Activated CD4-positive, alpha-beta T cell treated with anti-CD3 and anti-CD28 coated beads, Interleukin-2, amount 10 ng/mL, durations not matched to agents 7 days and 5 days (primary cell): Measurements from ENCODE around the gene OLFML2B. TPM values are rescaled to one million over a fixed set of nuclear protein-coding genes. Genes with fewer than 3 reads are reported as not detected.
A peak's percentile ranks its signal among the peaks of the same experiment; 100 is the strongest.

Source experiments
- CTCF ChIA-PET: fragments of 350-600 bp; sonication (Branson Sonifier 250); formaldehyde crosslinking; loops from one replicate; lab custom pipeline; 2021; ENCODE audit warnings: antibody characterized with exemption; lab: Charles Lee
- POLR2A ChIA-PET: fragments of 350-600 bp; sonication (Branson Sonifier 250); formaldehyde crosslinking; loops from one replicate; lab custom pipeline; 2021; ENCODE audit warnings: antibody characterized with exemption; lab: Charles Lee
- DNase-seq: peaks from one replicate; pipeline ENCODE4 v3.0.0-alpha.2; 2020
- H3K27ac Mint-ChIP-seq: one replicate; pipeline ENCODE4 v1.8.0; 2021; ENCODE audit warnings: mild to moderate bottlenecking, moderate library complexity, mixed read lengths
- H3K27me3 Mint-ChIP-seq: one replicate; pipeline ENCODE4 v1.8.0; 2021; ENCODE audit warnings: mixed read lengths
- H3K36me3 Mint-ChIP-seq: one replicate; pipeline ENCODE4 v1.8.0; 2021; ENCODE audit warnings: low read depth, mixed read lengths
- H3K4me1 Mint-ChIP-seq: one replicate; pipeline ENCODE4 v1.8.0; 2021; ENCODE audit warnings: mixed read lengths
- H3K4me3 Mint-ChIP-seq: one replicate; pipeline ENCODE4 v1.8.0; 2021; ENCODE audit warnings: mild to moderate bottlenecking, moderate library complexity, mixed read lengths
- H3K9me3 Mint-ChIP-seq: one replicate; pipeline ENCODE4 v1.8.0; 2021; ENCODE audit warnings: mixed read lengths
- total RNA-seq, 2 experiments: library from RNA; stranded (reverse); gene quantifications; one replicate each; pipeline ENCODE4 v1.2.3, GENCODE V29; 2021

Gene OLFML2B
- total RNA-seq, 2 experiments from 2014 or later: not detected

GRCh38 chr1:161956930-161957329, 66.7 kb downstream of the OLFML2B start:
- ChIA-PET POLR2A (no interaction called here), CTCF (interaction anchor here (2.1 kb wide), 1 partner anchor 13 kb away, joined by 4 read pairs; no protein-coding TSS in a partner anchor)
- Mint-ChIP-seq H3K27ac (no peak overlapping the region), H3K4me3 (no peak overlapping the region), H3K27me3 (no peaks in the 10 kb centered on the region), H3K4me1 (peaks cover 34% of the 10 kb centered on the region), H3K9me3 (peaks cover 3% of the 10 kb centered on the region), H3K36me3 (peaks cover 32% of the 10 kb centered on the region)
- DNase-seq: no peak

GRCh38 chr1:161956097-161956496, 67.6 kb downstream of the OLFML2B start:
- H3K36me3 Mint-ChIP-seq: peaks cover 27% of the 10 kb centered on the region
- peaks cover 31% of the 10 kb centered on the region for H3K4me1 Mint-ChIP-seq
- no peak overlapping the region for H3K27ac Mint-ChIP-seq
- DNase-seq: no peak
- peaks cover 3% of the 10 kb centered on the region for H3K9me3 Mint-ChIP-seq
- CTCF ChIA-PET: interaction anchor here (2.1 kb wide), 1 partner anchor 12 kb away, joined by 4 read pairs; no protein-coding TSS in a partner anchor
- no peak overlapping the region for H3K4me3 Mint-ChIP-seq
- no peaks in the 10 kb centered on the region for H3K27me3 Mint-ChIP-seq
- POLR2A ChIA-PET: no interaction called here

- ChIA-PET CTCF (interaction anchor here (1.7 to 2.1 kb wide), 2 partner anchors 10 to 12 kb away, joined by 4 to 5 read pairs; no protein-coding TSS in a partner anchor), POLR2A (no interaction called here)
- no peak for DNase-seq
- Mint-ChIP-seq H3K4me3 (no peak overlapping the region), H3K9me3 (peaks cover 3% of the 10 kb centered on the region), H3K4me1 (peaks cover 29% of the 10 kb centered on the region), H3K36me3 (peaks cover 27% of the 10 kb centered on the region), H3K27me3 (no peaks in the 10 kb centered on the region), H3K27ac (no peak overlapping the region)
Measured at GRCh38 chr1:161955606-161956005, 68.1 kb downstream of the OLFML2B start.

- Mint-ChIP-seq H3K27ac (no peak overlapping the region), H3K4me1 (peaks cover 23% of the 10 kb centered on the region), H3K9me3 (peaks cover 3% of the 10 kb centered on the region), H3K4me3 (no peak overlapping the region), H3K27me3 (no peaks in the 10 kb centered on the region), H3K36me3 (peaks cover 26% of the 10 kb centered on the region)
- ChIA-PET POLR2A (no interaction called here), CTCF (interaction anchor here (1.0 to 1.7 kb wide), 2 partner anchors 9 to 13 kb away, joined by 3 to 5 read pairs; no protein-coding TSS in a partner anchor)
- no peak for DNase-seq
Measured at GRCh38 chr1:161954466-161954865, 69.2 kb downstream of the OLFML2B start.

- POLR2A ChIA-PET: no interaction called here
- CTCF ChIA-PET: interaction anchor here (1.2 to 1.7 kb wide), 2 partner anchors 8 kb away, joined by 3 to 5 read pairs; no protein-coding TSS in a partner anchor
- H3K36me3 Mint-ChIP-seq: peaks cover 27% of the 10 kb centered on the region
- H3K27me3 Mint-ChIP-seq: no peaks in the 10 kb centered on the region
- no peak overlapping the region for H3K4me3 Mint-ChIP-seq
- H3K4me1 Mint-ChIP-seq: peaks cover 23% of the 10 kb centered on the region
- no peak for DNase-seq
- peaks cover 3% of the 10 kb centered on the region for H3K9me3 Mint-ChIP-seq
- peak overlapping the region; percentile 10 for H3K27ac Mint-ChIP-seq
Measured at GRCh38 chr1:161954050-161954449, 69.6 kb downstream of the OLFML2B start.

GRCh38 chr1:161953256-161953920, 70.3 kb downstream of the OLFML2B start:
- Mint-ChIP-seq H3K27me3 (no peaks in the 10 kb centered on the region), H3K36me3 (peaks cover 20% of the 10 kb centered on the region), H3K4me3 (no peak overlapping the region), H3K9me3 (peaks cover 3% of the 10 kb centered on the region), H3K27ac (no peak overlapping the region), H3K4me1 (peaks cover 21% of the 10 kb centered on the region)
- ChIA-PET CTCF (interaction anchor here (1.2 kb wide), 1 partner anchor 9 kb away, joined by 3 read pairs; no protein-coding TSS in a partner anchor), POLR2A (no interaction called here)
- no peak for DNase-seq

GRCh38 chr1:161952607-161953172, 71.0 kb downstream of the OLFML2B start:
- ChIA-PET POLR2A (no interaction called here), CTCF (interaction anchor here (1.2 kb wide), 1 partner anchor 10 kb away, joined by 3 read pairs; no protein-coding TSS in a partner anchor)
- Mint-ChIP-seq H3K27ac (no peak overlapping the region), H3K27me3 (no peaks in the 10 kb centered on the region), H3K36me3 (peaks cover 19% of the 10 kb centered on the region), H3K4me3 (no peak overlapping the region), H3K4me1 (peaks cover 21% of the 10 kb centered on the region), H3K9me3 (peaks cover 3% of the 10 kb centered on the region)
- DNase-seq: no peak

GRCh38 chr1:161951646-161952045, 72.0 kb downstream of the OLFML2B start:
- ChIA-PET POLR2A (no interaction called here), CTCF (no interaction called here)
- Mint-ChIP-seq H3K4me1 (peaks cover 21% of the 10 kb centered on the region), H3K36me3 (peaks cover 23% of the 10 kb centered on the region), H3K4me3 (no peak overlapping the region), H3K9me3 (peaks cover 3% of the 10 kb centered on the region), H3K27me3 (no peaks in the 10 kb centered on the region), H3K27ac (no peak overlapping the region)
- no peak for DNase-seq

- peaks cover 3% of the 10 kb centered on the region for H3K9me3 Mint-ChIP-seq
- ChIA-PET POLR2A (no interaction called here), CTCF (interaction anchor here (1.1 kb wide), 1 partner anchor 9 kb away, joined by 3 read pairs; no protein-coding TSS in a partner anchor)
- no peaks in the 10 kb centered on the region for H3K27me3 Mint-ChIP-seq
- H3K27ac Mint-ChIP-seq: no peak overlapping the region
- H3K4me3 Mint-ChIP-seq: no peak overlapping the region
- peaks cover 31% of the 10 kb centered on the region for H3K36me3 Mint-ChIP-seq
- DNase-seq: no peak
- H3K4me1 Mint-ChIP-seq: peaks cover 21% of the 10 kb centered on the region
Measured at GRCh38 chr1:161950377-161950776, 73.3 kb downstream of the OLFML2B start.

- Mint-ChIP-seq H3K27ac (no peak overlapping the region), H3K27me3 (no peaks in the 10 kb centered on the region), H3K4me1 (peaks cover 15% of the 10 kb centered on the region), H3K36me3 (peaks cover 30% of the 10 kb centered on the region), H3K9me3 (no peaks in the 10 kb centered on the region), H3K4me3 (no peak overlapping the region)
- ChIA-PET POLR2A (no interaction called here), CTCF (interaction anchor here (1.1 kb wide), 1 partner anchor 10 kb away, joined by 3 read pairs; no protein-coding TSS in a partner anchor)
- no peak for DNase-seq
Measured at GRCh38 chr1:161949548-161949947, 74.1 kb downstream of the OLFML2B start.

- H3K27me3 Mint-ChIP-seq: no peaks in the 10 kb centered on the region
- DNase-seq: no peak
Measured at GRCh38 chr1:161948435-161948834, 75.2 kb downstream of the OLFML2B start.

GRCh38 chr1:161946071-161946987, 77.3 kb downstream of the OLFML2B start:
- no peaks in the 10 kb centered on the region for H3K9me3 Mint-ChIP-seq
- H3K4me3 Mint-ChIP-seq: no peak overlapping the region
- H3K27ac Mint-ChIP-seq: no peak overlapping the region
- POLR2A ChIA-PET: no interaction called here
- CTCF ChIA-PET: interaction anchor here (0.7 to 1.7 kb wide), 2 partner anchors 8 kb away, joined by 3 to 5 read pairs; no protein-coding TSS in a partner anchor
- peaks cover 41% of the 10 kb centered on the region for H3K36me3 Mint-ChIP-seq
- H3K27me3 Mint-ChIP-seq: no peaks in the 10 kb centered on the region
- no peak for DNase-seq
- no peaks in the 10 kb centered on the region for H3K4me1 Mint-ChIP-seq

More at GRCh38 chr1:161948435-161948834, 75.2 kb downstream of the OLFML2B start:
- Mint-ChIP-seq H3K36me3 (peaks cover 34% of the 10 kb centered on the region), H3K4me1 (peaks cover 4% of the 10 kb centered on the region), H3K27ac (no peak overlapping the region), H3K9me3 (no peaks in the 10 kb centered on the region), H3K4me3 (no peak overlapping the region)
- ChIA-PET POLR2A (no interaction called here), CTCF (no interaction called here)
